Prostate gland (tissue), 2 donors: ENCODE measurements around the gene CEBPE.

Experiments used
- CTCF ChIP-seq, 4 experiments: fragments of 200-600 bp in 2 of 4; fragments of 450-650 bp in 2 of 4; sonication (generic) in 2 of 4; IDR thresholded peaks; 1 replicate in 3 of 4; 2 replicates in 1 of 4; pipeline ENCODE4 v1.5.1; 2016 to 2019; ENCODE audit warnings: antibody characterized with exemption in 4 of 4, mild to moderate bottlenecking in 2 of 4, moderate library complexity in 2 of 4
- POLR2A ChIP-seq: fragments of 450-650 bp; IDR thresholded peaks from one replicate; pipeline ENCODE4 v1.6.1; 2016; ENCODE audit warnings: antibody characterized with exemption, mild to moderate bottlenecking
- POLR2AphosphoS5 ChIP-seq: sonication (generic); formaldehyde crosslinking; IDR thresholded peaks from one replicate; pipeline ENCODE4 v1.6.1; 2017; ENCODE audit warnings: antibody characterized with exemption

GRCh38 chr14:23168246-23168645 lies 49.2 kb upstream of the CEBPE start:
- TF ChIP-seq CTCF (IDR thresholded peaks at IDR 0.05) (no peak), POLR2AphosphoS5 (peak; percentile 46), POLR2A (no peak)
